GM12878 (cell line): ENCODE measurements around the gene ARHGEF17. TPM values are rescaled to one million over a fixed set of nuclear protein-coding genes. Genes with fewer than 3 reads are reported as not detected.

Experiments used
- ATF7 ChIP-seq: fragments of 450-650 bp; IDR thresholded peaks from 2 replicates; pipeline ENCODE4 v1.6.1; 2016; ENCODE audit warnings: low read depth, mild to moderate bottlenecking
- BCL11A ChIP-seq: IDR thresholded peaks from 2 replicates; pipeline ENCODE4 v1.6.1; 2011; ENCODE audit warnings: low read depth, low read length
- EED ChIP-seq: sonication (generic); IDR thresholded peaks from 2 replicates; pipeline ENCODE4 v1.6.1; 2016; ENCODE audit warnings: antibody characterized with exemption, low read depth
- EGR1 ChIP-seq, 2 experiments: IDR thresholded peaks; 1 replicate in 1 of 2; 2 replicates in 1 of 2; pipeline ENCODE4 v1.6.1; 2011 to 2012; ENCODE audit warnings: low read depth in 2 of 2, low read length in 2 of 2, borderline replicate concordance in 1 of 2, mild to moderate bottlenecking in 1 of 2, moderate library complexity in 1 of 2
- EP300 ChIP-seq, 2 experiments: fragments of 150-350 bp in 1 of 2; IDR thresholded peaks; 2 replicates each; pipeline ENCODE4 v1.6.1; 2011 to 2012; ENCODE audit warnings: low read depth in 2 of 2, low read length in 2 of 2, borderline replicate concordance in 1 of 2, improper control_type of control experiment in 1 of 2, inconsistent platforms in 1 of 2; ENCODE audit not compliant: control insufficient read depth in 1 of 2
- EZH2 ChIP-seq: IDR thresholded peaks from 2 replicates; pipeline ENCODE4 v1.6.1; 2012; ENCODE audit warnings: low read depth, mild to moderate bottlenecking, control low read depth, inconsistent platforms, low read length, borderline replicate concordance; ENCODE audit not compliant: control insufficient read depth
- FOS ChIP-seq: IDR thresholded peaks from 3 replicates; pipeline ENCODE4 v1.6.1; 2011; ENCODE audit warnings: borderline replicate concordance; ENCODE audit not compliant: insufficient read length; ENCODE audit errors: extremely low read depth
- FOXK2 ChIP-seq: fragments of 450-650 bp; IDR thresholded peaks from 2 replicates; pipeline ENCODE4 v1.6.1; 2017; ENCODE audit warnings: mild to moderate bottlenecking, moderate library complexity
- MYB ChIP-seq: fragments of 150-350 bp; IDR thresholded peaks from 2 replicates; pipeline ENCODE4 v1.6.1; 2014; ENCODE audit warnings: mild to moderate bottlenecking, low read depth, low read length, borderline replicate concordance
- MYC ChIP-seq: IDR thresholded peaks from 2 replicates; pipeline ENCODE4 v1.6.1; 2011; ENCODE audit warnings: mild to moderate bottlenecking, low read length, moderate library complexity, inconsistent platforms; ENCODE audit not compliant: insufficient read depth, insufficient replicate concordance, insufficient read length, severe bottlenecking
- NFIC ChIP-seq: IDR thresholded peaks from 2 replicates; pipeline ENCODE4 v1.6.1; 2012; ENCODE audit warnings: low read depth, mild to moderate bottlenecking, inconsistent platforms, low read length, moderate library complexity
- NR2F1 ChIP-seq: fragments of 450-650 bp; conservative IDR thresholded peaks from 2 replicates; pipeline ENCODE4 v1.6.1; 2017; ENCODE audit warnings: mild to moderate bottlenecking
- RELA ChIP-seq: fragments of 450-650 bp; IDR thresholded peaks from 2 replicates; pipeline ENCODE4 v1.8.0; 2014; ENCODE audit warnings: borderline replicate concordance; ENCODE audit not compliant: partially characterized antibody
- SIX5 ChIP-seq: IDR thresholded peaks from 2 replicates; pipeline ENCODE4 v1.6.1; 2011; ENCODE audit warnings: mild to moderate bottlenecking, low read depth, low read length, moderate library complexity; ENCODE audit not compliant: severe bottlenecking
- SPI1 ChIP-seq: IDR thresholded peaks from 2 replicates; pipeline ENCODE4 v1.6.1; 2011; ENCODE audit warnings: low read depth, mild to moderate bottlenecking, low read length, moderate library complexity, borderline replicate concordance; ENCODE audit not compliant: insufficient read depth
- TCF12 ChIP-seq: IDR thresholded peaks from 2 replicates; pipeline ENCODE4 v1.6.1; 2011; ENCODE audit warnings: low read depth, mild to moderate bottlenecking, low read length
- ZNF207 ChIP-seq: fragments of 450-650 bp; IDR thresholded peaks from 2 replicates; pipeline ENCODE4 v1.6.1; 2014; ENCODE audit warnings: antibody characterized with exemption, mild to moderate bottlenecking, borderline replicate concordance
- polyA plus RNA-seq, 11 experiments: library from polyadenylated mRNA; depleted of rRNA in 4 of 11; unstranded in 6 of 11; stranded (reverse) in 5 of 11; fragments of >200 nt; fragmentation: Nextera tagmentation in 4 of 11; fragmentation: Illumina TruSeq in 1 of 11; extraction: Ambion mirVana in 4 of 11; extraction: Trizol in 1 of 11; gene quantifications; 1 replicate in 1 of 11; 2 replicates in 10 of 11; pipeline versions ENCODE4 v1.2.1 to v1.2.3, GENCODE V29; 2011 to 2016; ENCODE audit warnings: inconsistent platforms in 2 of 11, missing spikeins in 2 of 11, low read depth in 1 of 11
- total RNA-seq, 4 experiments: library from RNA; depleted of rRNA in 3 of 4; stranded (reverse); fragments of >200 nt in 3 of 4; fragmentation: Illumina TruSeq in 1 of 4; extraction: Trizol in 1 of 4; gene quantifications; 2 replicates each; pipeline versions ENCODE4 v1.2.1 to v1.2.3, GENCODE V29; 2013 to 2021
- TF ChIP-seq, protein P1 (sequence below): fragments of 450-650 bp; IDR thresholded peaks from 2 replicates; pipeline ENCODE4 v1.6.1; 2018; ENCODE audit warnings: mild to moderate bottlenecking, low read depth, moderate library complexity; ENCODE audit not compliant: partially characterized antibody
- TF ChIP-seq, protein P2 (sequence below): fragments of 450-650 bp; formaldehyde crosslinking; IDR thresholded peaks from 2 replicates; pipeline ENCODE4 v1.4.0; 2022; ENCODE audit warnings: mild to moderate bottlenecking, moderate library complexity

Gene ARHGEF17
- total and polyA plus RNA-seq, 10 of the 15 experiments (the other 5 are each of a cell fraction or from before 2014, with no cell fraction given), result 0.15 to 11.0 (median 1.7) TPM

DNA sequence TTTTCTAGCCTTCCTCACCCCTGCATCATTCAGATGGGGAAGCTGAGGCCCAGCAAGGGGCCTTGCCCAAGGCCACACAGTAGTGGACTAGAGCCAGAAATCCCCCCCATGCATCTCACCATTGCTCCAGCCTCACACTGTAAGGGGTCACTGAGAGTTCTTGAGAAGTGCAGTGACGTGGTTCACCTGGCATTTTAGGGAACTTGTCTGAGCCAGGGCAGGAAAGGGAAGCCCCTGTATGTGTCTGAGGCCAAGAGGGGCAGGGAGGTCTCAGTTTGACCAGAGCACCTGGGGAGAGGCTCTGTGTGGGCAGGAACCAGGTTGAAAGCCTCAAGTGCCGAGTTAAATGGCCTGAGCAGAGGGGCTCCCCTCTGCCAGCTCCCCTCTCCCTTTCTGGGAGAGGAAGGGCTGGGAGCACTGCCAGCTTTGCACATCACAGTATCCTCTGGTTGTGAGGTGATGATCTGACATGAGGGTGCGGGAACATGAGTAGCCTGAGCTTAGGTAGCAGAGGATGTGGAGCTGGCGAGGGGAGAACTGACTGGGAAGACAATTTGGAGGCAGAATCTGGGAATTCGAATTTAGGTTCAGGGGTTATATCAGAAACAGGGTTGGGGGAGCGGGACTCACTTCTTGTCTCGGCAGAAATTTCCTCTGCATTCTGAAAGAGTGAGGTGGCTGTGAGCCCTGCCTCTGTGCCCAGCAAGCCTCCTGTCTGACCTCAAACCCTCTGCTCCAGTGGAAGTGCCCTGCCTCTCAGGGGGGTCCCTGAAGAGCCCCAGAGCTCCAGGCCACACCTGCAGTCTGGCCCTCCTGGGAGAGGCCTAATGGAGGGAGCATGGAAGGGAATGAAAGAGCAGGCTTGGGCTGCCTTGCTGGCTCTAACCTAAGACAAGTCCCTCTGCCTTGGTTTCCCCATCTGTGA is 14.6 kb downstream of the ARHGEF17 start (continued):
- TF ChIP-seq NFIC (no peak), SPI1 (peak; percentile 51; the same call in 1 of the 2 replicates), MYC (no peak), EGR1 (IDR thresholded peaks at IDR 0.05; ENCODE audit: borderline replicate concordance in 1 of 2, low read depth in 2 of 2, low read length in 2 of 2) (0 out of 3 replicates have a peak, but pooled peaks of 1 of the 2 experiments have one; percentile 0), EZH2 (no peak), NR2F1 (peak; percentile 65), SIX5 (no peak), FOS (no peak), TCF12 (0 out of 2 replicates have a peak, but pooled peaks have one; percentile 47), ATF7 (peak; percentile 28; the same call in 1 of the 2 replicates), EP300 (IDR thresholded peaks at IDR 0.05; ENCODE audit: borderline replicate concordance in 1 of 2, control insufficient read depth in 1 of 2, low read depth in 2 of 2, low read length in 2 of 2) (peak in 1 of 2 experiments; percentile 70; a peak in 2 of 4 replicates), RELA (no peak), BCL11A (no peak), ZNF207 (no peak), FOXK2 (no peak), EED (peak; percentile 30; the same call in 1 of the 2 replicates), MYB (no peak)
- TF ChIP-seq, protein P1, sequence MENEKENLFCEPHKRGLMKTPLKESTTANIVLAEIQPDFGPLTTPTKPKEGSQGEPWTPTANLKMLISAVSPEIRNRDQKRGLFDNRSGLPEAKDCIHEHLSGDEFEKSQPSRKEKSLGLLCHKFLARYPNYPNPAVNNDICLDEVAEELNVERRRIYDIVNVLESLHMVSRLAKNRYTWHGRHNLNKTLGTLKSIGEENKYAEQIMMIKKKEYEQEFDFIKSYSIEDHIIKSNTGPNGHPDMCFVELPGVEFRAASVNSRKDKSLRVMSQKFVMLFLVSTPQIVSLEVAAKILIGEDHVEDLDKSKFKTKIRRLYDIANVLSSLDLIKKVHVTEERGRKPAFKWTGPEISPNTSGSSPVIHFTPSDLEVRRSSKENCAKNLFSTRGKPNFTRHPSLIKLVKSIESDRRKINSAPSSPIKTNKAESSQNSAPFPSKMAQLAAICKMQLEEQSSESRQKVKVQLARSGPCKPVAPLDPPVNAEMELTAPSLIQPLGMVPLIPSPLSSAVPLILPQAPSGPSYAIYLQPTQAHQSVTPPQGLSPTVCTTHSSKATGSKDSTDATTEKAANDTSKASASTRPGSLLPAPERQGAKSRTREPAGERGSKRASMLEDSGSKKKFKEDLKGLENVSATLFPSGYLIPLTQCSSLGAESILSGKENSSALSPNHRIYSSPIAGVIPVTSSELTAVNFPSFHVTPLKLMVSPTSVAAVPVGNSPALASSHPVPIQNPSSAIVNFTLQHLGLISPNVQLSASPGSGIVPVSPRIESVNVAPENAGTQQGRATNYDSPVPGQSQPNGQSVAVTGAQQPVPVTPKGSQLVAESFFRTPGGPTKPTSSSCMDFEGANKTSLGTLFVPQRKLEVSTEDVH, result no peak
- TF ChIP-seq, protein P2, sequence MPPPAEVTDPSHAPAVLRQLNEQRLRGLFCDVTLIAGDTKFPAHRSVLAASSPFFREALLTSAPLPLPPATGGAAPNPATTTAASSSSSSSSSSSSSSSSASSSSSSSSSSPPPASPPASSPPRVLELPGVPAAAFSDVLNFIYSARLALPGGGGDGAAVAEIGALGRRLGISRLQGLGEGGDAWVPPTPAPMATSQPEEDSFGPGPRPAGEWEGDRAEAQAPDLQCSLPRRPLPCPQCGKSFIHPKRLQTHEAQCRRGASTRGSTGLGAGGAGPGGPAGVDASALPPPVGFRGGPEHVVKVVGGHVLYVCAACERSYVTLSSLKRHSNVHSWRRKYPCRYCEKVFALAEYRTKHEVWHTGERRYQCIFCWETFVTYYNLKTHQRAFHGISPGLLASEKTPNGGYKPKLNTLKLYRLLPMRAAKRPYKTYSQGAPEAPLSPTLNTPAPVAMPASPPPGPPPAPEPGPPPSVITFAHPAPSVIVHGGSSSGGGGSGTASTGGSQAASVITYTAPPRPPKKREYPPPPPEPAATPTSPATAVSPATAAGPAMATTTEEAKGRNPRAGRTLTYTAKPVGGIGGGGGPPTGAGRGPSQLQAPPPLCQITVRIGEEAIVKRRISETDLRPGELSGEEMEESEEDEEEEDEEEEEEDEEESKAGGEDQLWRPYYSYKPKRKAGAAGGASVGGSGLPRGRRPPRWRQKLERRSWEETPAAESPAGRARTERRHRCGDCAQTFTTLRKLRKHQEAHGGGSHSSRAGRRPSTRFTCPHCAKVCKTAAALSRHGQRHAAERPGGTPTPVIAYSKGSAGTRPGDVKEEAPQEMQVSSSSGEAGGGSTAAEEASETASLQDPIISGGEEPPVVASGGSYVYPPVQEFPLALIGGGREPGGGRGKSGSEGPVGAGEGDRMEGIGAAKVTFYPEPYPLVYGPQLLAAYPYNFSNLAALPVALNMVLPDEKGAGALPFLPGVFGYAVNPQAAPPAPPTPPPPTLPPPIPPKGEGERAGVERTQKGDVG (CRISPR knock-in tag), result no peak
